Panc1 (cell line): Measurements from ENCODE around the gene SLC2A6.

Source experiments
- POLR2AphosphoS5 ChIP-seq: IDR thresholded peaks from 2 replicates; pipeline ENCODE4 v1.6.1; 2012; ENCODE audit warnings: mild to moderate bottlenecking, low read depth, low read length, moderate library complexity
- TF ChIP-seq, protein P1 (sequence below): fragments of 450-650 bp; IDR thresholded peaks from 2 replicates; pipeline ENCODE4 v1.5.1; 2017; ENCODE audit warnings: mild to moderate bottlenecking

GRCh38 chr9:133423216-133423615 is 55.7 kb downstream of the SLC2A6 start:
- TF ChIP-seq, protein P1, sequence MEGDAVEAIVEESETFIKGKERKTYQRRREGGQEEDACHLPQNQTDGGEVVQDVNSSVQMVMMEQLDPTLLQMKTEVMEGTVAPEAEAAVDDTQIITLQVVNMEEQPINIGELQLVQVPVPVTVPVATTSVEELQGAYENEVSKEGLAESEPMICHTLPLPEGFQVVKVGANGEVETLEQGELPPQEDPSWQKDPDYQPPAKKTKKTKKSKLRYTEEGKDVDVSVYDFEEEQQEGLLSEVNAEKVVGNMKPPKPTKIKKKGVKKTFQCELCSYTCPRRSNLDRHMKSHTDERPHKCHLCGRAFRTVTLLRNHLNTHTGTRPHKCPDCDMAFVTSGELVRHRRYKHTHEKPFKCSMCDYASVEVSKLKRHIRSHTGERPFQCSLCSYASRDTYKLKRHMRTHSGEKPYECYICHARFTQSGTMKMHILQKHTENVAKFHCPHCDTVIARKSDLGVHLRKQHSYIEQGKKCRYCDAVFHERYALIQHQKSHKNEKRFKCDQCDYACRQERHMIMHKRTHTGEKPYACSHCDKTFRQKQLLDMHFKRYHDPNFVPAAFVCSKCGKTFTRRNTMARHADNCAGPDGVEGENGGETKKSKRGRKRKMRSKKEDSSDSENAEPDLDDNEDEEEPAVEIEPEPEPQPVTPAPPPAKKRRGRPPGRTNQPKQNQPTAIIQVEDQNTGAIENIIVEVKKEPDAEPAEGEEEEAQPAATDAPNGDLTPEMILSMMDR = no peak
- no peak for TF ChIP-seq POLR2AphosphoS5
